ENCODE results near the gene UBXN4. TPM values are rescaled to one million over a fixed set of nuclear protein-coding genes. Genes with fewer than 3 reads are reported as not detected.

Gene UBXN4
- polyA plus RNA-seq, 1 of the 3 experiments (the other 2 are of a cell fraction), result 32.7 TPM

DNA sequence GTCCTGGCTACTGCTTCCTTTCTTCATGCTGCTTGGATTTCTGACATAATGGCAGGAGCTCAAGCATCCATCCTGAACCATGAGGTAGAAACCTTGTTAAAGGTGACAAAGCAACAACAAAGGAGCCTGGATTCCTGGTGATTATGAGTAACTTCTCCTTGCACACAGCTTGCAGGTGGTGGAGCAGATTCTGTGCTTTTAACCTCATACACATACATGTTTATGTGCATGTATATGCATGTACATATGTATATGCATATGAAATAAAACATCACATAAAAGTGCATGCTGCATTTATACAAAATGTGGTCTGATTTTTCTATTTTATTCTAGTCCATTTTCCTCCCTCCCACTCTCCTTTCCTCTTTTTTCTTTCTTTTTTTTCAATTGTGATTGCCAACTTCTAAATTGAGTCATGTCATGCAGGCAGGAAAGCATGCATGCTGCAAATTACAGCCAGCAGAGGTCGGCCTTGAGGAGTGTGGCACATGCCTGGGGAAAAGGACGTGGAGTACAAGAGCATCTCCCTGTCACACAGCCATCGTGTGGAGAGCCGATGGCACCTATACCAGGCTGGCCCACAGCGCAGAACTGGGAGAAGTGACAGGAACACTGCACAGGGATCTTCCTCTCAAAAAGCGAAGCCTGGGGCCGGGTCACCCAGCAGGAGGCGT, 77.4 kb downstream of the UBXN4 start:
- 61% methylated on average over 8 of the region's 8 CpGs for WGBS (ENCODE audit: low lambda C conversion rate)

More for the DNA sequence above, 77.4 kb downstream of the UBXN4 start:
- peaks cover 0 to 4% of the 10 kb centered on the region in 2 experiments; a peak in 1 of 4 replicates for H3K4me1 ChIP-seq (ENCODE audit: control insufficient read depth in 1 of 2, insufficient read depth in 2 of 2, low read depth in 1 of 2, low read length in 1 of 2)
- no peaks in the 10 kb centered on the region for H3K9me3 ChIP-seq
- H3K27ac ChIP-seq (ENCODE audit: low read depth in 2 of 2, low read length in 1 of 2), result no peak overlapping the region
- no peak for DNase-seq
- TF ChIP-seq YY1 (IDR thresholded peaks at IDR 0.05; ENCODE audit: low read depth) (no peak), RAD21 (IDR thresholded peaks at IDR 0.05; ENCODE audit: low read length) (peak; percentile 28; the same call in 1 of the 2 replicates), FOXM1 (IDR thresholded peaks at IDR 0.05; ENCODE audit: low read depth) (no peak), SIN3A (IDR thresholded peaks at IDR 0.05; ENCODE audit: borderline replicate concordance, low read depth, low read length) (no peak), RCOR1 (IDR thresholded peaks at IDR 0.05; ENCODE audit: low read length) (no peak), NRF1 (IDR thresholded peaks at IDR 0.05; ENCODE audit: low read depth, low read length) (no peak), RXRA (IDR thresholded peaks at IDR 0.05; ENCODE audit: borderline replicate concordance, low read depth) (no peak), SMC3 (IDR thresholded peaks at IDR 0.05; ENCODE audit: low read depth, low read length) (peak; percentile 37; the same call in 1 of the 2 replicates)
- TF ChIP-seq, protein P1, sequence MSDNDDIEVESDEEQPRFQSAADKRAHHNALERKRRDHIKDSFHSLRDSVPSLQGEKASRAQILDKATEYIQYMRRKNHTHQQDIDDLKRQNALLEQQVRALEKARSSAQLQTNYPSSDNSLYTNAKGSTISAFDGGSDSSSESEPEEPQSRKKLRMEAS (IDR thresholded peaks at IDR 0.05; ENCODE audit: low read depth), result no peak
- TF ChIP-seq, protein P2, sequence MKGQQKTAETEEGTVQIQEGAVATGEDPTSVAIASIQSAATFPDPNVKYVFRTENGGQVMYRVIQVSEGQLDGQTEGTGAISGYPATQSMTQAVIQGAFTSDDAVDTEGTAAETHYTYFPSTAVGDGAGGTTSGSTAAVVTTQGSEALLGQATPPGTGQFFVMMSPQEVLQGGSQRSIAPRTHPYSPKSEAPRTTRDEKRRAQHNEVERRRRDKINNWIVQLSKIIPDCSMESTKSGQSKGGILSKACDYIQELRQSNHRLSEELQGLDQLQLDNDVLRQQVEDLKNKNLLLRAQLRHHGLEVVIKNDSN (IDR thresholded peaks at IDR 0.05; ENCODE audit: borderline replicate concordance, low read depth), result no peak
- TF ChIP-seq, protein P3, sequence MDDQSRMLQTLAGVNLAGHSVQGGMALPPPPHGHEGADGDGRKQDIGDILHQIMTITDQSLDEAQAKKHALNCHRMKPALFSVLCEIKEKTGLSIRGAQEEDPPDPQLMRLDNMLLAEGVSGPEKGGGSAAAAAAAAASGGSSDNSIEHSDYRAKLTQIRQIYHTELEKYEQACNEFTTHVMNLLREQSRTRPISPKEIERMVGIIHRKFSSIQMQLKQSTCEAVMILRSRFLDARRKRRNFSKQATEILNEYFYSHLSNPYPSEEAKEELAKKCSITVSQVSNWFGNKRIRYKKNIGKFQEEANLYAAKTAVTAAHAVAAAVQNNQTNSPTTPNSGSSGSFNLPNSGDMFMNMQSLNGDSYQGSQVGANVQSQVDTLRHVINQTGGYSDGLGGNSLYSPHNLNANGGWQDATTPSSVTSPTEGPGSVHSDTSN (IDR thresholded peaks at IDR 0.05), result no peak
- TF ChIP-seq, protein P4, sequence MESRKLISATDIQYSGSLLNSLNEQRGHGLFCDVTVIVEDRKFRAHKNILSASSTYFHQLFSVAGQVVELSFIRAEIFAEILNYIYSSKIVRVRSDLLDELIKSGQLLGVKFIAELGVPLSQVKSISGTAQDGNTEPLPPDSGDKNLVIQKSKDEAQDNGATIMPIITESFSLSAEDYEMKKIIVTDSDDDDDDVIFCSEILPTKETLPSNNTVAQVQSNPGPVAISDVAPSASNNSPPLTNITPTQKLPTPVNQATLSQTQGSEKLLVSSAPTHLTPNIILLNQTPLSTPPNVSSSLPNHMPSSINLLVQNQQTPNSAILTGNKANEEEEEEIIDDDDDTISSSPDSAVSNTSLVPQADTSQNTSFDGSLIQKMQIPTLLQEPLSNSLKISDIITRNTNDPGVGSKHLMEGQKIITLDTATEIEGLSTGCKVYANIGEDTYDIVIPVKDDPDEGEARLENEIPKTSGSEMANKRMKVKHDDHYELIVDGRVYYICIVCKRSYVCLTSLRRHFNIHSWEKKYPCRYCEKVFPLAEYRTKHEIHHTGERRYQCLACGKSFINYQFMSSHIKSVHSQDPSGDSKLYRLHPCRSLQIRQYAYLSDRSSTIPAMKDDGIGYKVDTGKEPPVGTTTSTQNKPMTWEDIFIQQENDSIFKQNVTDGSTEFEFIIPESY (IDR thresholded peaks at IDR 0.05; ENCODE audit: borderline replicate concordance, low read depth), result no peak
- TF ChIP-seq, protein P5, sequence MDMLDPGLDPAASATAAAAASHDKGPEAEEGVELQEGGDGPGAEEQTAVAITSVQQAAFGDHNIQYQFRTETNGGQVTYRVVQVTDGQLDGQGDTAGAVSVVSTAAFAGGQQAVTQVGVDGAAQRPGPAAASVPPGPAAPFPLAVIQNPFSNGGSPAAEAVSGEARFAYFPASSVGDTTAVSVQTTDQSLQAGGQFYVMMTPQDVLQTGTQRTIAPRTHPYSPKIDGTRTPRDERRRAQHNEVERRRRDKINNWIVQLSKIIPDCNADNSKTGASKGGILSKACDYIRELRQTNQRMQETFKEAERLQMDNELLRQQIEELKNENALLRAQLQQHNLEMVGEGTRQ (IDR thresholded peaks at IDR 0.05; ENCODE audit: borderline replicate concordance, low read depth, low read length), result no peak
- TF ChIP-seq, protein P6, sequence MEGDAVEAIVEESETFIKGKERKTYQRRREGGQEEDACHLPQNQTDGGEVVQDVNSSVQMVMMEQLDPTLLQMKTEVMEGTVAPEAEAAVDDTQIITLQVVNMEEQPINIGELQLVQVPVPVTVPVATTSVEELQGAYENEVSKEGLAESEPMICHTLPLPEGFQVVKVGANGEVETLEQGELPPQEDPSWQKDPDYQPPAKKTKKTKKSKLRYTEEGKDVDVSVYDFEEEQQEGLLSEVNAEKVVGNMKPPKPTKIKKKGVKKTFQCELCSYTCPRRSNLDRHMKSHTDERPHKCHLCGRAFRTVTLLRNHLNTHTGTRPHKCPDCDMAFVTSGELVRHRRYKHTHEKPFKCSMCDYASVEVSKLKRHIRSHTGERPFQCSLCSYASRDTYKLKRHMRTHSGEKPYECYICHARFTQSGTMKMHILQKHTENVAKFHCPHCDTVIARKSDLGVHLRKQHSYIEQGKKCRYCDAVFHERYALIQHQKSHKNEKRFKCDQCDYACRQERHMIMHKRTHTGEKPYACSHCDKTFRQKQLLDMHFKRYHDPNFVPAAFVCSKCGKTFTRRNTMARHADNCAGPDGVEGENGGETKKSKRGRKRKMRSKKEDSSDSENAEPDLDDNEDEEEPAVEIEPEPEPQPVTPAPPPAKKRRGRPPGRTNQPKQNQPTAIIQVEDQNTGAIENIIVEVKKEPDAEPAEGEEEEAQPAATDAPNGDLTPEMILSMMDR (IDR thresholded peaks at IDR 0.05), result peak; percentile 42
- H2AFZ ChIP-seq (ENCODE audit: low read depth), result no peak overlapping the region
- H3K36me3 ChIP-seq (replicated peaks in 1 of 2; ENCODE audit: control insufficient read depth in 1 of 2, insufficient read depth in 2 of 2, low read length in 1 of 2), result no peaks in the 10 kb centered on the region
- H3K79me2 ChIP-seq (ENCODE audit: insufficient read depth), result no peaks in the 10 kb centered on the region
- H4K20me1 ChIP-seq (ENCODE audit: insufficient read depth), result no peaks in the 10 kb centered on the region
- ChIA-PET CTCF (interaction anchor here (4.5 kb wide), 1 partner anchor 22 kb away, joined by 25 read pairs; no protein-coding TSS in a partner anchor), POLR2A (no interaction called here)
- no peaks in the 10 kb centered on the region for H3K9me2 ChIP-seq
- no peak overlapping the region; the same call in 1 of the 2 replicates for H3K4me2 ChIP-seq
- no peak overlapping the region for H3K9ac ChIP-seq
- H3F3A ChIP-seq (replicated peaks; ENCODE audit: insufficient read depth), result no peaks in the 10 kb centered on the region
- H3K4me3 ChIP-seq (ENCODE audit: low read depth in 2 of 2, low read length in 1 of 2), result no peak overlapping the region
- H3K27me3 ChIP-seq (ENCODE audit: insufficient read depth), result no peaks in the 10 kb centered on the region
